Ovary (tissue), 9 donors: ENCODE data around the gene IL12RB1. TPM values are rescaled to one million over a fixed set of nuclear protein-coding genes. Genes with fewer than 3 reads are reported as not detected.

Experiments
- DNase-seq, 5 donors: peaks; one replicate each; pipeline ENCODE4 v3.0.0-alpha.2; 2019 to 2020
- H3K27ac ChIP-seq, 2 donors: fragments of 200-600 bp; one replicate each; pipeline versions ENCODE4 v1.5.1 to v1.8.0; 2019 to 2022
- H3K27me3 ChIP-seq: fragments of 200-600 bp; one replicate; pipeline ENCODE4 v1.8.0; 2022
- H3K36me3 ChIP-seq: fragments of 200-600 bp; sonication (generic); one replicate; pipeline ENCODE4 v1.5.1; 2019
- H3K4me1 ChIP-seq: one replicate; pipeline ENCODE4 v1.8.1; 2013; ENCODE audit warnings: mild to moderate bottlenecking, moderate library complexity; ENCODE audit not compliant: insufficient read depth
- H3K4me3 ChIP-seq: fragments of 200-600 bp; sonication (generic); one replicate; pipeline ENCODE4 v1.5.1; 2017
- H3K9me3 ChIP-seq, 2 donors: fragments of 200-600 bp in 1 of 2; sonication (generic) in 1 of 2; one replicate each; pipeline versions ENCODE4 v1.5.1 to v1.8.1; 2013 to 2019; ENCODE audit warnings: mild to moderate bottlenecking in 1 of 2, moderate library complexity in 1 of 2
- EP300 ChIP-seq: sonication (generic); formaldehyde crosslinking; IDR thresholded peaks from one replicate; pipeline ENCODE4 v1.6.1; 2017; ENCODE audit warnings: antibody characterized with exemption
- POLR2A ChIP-seq: fragments of 450-650 bp; IDR thresholded peaks from one replicate; pipeline ENCODE4 v1.6.1; 2017; ENCODE audit warnings: antibody characterized with exemption, mild to moderate bottlenecking, moderate library complexity
- whole genome bisulfite sequencing, 3 donors: extraction: QIAGEN DNeasy Blood & Tissue Kit in 1 of 3; methylation state at CpG; one replicate each; pipeline versions ENCODE4 v1.1.5 to v1.1.7; 2013 to 2017; 5-methylcytosine and 5-hydroxymethylcytosine counted together
- intact Hi-C, 4 donors: fragments of 100-400 bp; cut with DNase I; formaldehyde crosslinking; loops; one replicate each; pipeline versions ENCODE4 v1.11.0 to v1.15.1; 2022 to 2023
- polyA plus RNA-seq, 2 donors: library from polyadenylated mRNA; stranded (reverse); fragments of 200-250 nt in 1 of 2; fragments of 350-450 nt in 1 of 2; fragmentation: Illumina TruSeq in 1 of 2; extraction: RNeasy Lipid Tissue Mini Kit (QIAGEN cat#74804) in 1 of 2; gene quantifications; one replicate each; pipeline ENCODE4 v1.2.3, GENCODE V29; 2013 to 2014
- total RNA-seq, 7 donors: library from RNA; depleted of rRNA in 2 of 7; stranded (reverse); fragments of >200 nt in 2 of 7; fragmentation: NEBNext Ultra II Directional in 3 of 7; extraction: Animal tissue kit (Norgen Biotek cat#: 25700) in 3 of 7; gene quantifications; one replicate each; pipeline versions ENCODE4 v1.1.0 to v1.2.4, GENCODE V29; 2016 to 2023
- TF ChIP-seq, protein P1 (sequence below), 3 donors: fragments of 450-650 bp in 2 of 3; fragments of 200-600 bp in 1 of 3; IDR thresholded peaks; one replicate each; pipeline versions ENCODE4 v1.5.1 to v1.8.0; 2016 to 2022; ENCODE audit warnings: antibody characterized with exemption in 3 of 3, mild to moderate bottlenecking in 1 of 3
- donor health status: DM: no; HTN: no; CAD: no; lungs with moderate emphysema.
- donor health status: DM: no; HTN: no; CAD: no.
- donor health status: Bipolar disorder and iron deficiency.
- donor health status: DM: yes; HTN: yes; CAD: no.
- donor health status: DM: no; HTN: no; CAD: no.
- donor health status: DM: yes; HTN: yes; CAD: no.

IL12RB1 gene
- total and polyA plus RNA-seq, 9 donors = 0.22 to 0.89 (median 0.57) TPM

DNA sequence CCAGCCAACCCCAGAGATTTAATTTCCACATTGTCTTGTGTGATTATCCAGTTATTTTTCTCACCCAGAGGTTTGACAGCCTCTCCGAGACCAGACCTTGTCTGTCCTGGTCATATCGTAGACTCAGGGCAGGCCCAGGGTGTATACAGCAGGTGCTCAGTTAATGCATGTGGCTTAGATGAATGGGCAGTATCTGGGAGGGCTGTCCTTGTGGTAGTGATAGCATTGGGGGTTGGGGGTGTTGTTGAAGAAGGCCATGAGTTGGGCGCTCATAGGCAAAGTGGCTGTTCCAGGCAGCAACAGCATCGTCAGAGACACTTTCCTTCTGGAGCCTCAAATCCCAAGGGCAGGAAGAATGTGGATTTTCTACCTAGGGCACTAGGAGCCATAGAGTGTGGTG, 27.7 kb upstream of the IL12RB1 start:
- intact Hi-C loops = loop anchor here in 3 of 4 donors (5.0 to 10.0 kb wide), 5 partner anchors 38 to 220 kb away; partner anchors contain the start of gene PIK3R2 (in 1 of the 3)
- 93 to 96% (median 93%) methylated on average over 4 of the region's 4 CpGs for WGBS, 3 donors
- TF ChIP-seq EP300 (no peak), POLR2A (no peak)
- TF ChIP-seq, protein P1, sequence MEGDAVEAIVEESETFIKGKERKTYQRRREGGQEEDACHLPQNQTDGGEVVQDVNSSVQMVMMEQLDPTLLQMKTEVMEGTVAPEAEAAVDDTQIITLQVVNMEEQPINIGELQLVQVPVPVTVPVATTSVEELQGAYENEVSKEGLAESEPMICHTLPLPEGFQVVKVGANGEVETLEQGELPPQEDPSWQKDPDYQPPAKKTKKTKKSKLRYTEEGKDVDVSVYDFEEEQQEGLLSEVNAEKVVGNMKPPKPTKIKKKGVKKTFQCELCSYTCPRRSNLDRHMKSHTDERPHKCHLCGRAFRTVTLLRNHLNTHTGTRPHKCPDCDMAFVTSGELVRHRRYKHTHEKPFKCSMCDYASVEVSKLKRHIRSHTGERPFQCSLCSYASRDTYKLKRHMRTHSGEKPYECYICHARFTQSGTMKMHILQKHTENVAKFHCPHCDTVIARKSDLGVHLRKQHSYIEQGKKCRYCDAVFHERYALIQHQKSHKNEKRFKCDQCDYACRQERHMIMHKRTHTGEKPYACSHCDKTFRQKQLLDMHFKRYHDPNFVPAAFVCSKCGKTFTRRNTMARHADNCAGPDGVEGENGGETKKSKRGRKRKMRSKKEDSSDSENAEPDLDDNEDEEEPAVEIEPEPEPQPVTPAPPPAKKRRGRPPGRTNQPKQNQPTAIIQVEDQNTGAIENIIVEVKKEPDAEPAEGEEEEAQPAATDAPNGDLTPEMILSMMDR (IDR thresholded peaks at IDR 0.05) = no peak

DNA sequence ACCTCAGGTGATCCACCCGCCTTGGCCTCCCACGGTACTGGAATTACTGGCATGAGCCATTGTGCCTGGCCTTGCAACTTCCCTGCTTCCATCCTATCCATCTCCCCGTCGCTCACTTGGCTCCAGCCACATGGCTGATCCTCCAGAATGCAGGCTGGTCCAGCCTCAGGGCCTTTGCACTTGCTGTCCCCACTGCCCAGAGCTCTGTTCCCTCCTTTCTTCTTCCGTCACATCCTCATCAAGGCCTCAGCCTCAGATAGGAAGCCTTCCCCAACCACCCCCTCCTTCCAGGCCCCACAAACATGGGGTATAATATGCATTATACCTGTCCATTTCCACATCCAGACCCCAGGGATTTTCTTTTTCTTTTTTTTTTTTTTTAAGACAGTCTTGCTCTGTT, 27.1 kb upstream of the IL12RB1 start:
- intact Hi-C loops = loop anchor here in 3 of 4 donors (5.0 to 10.0 kb wide), 5 partner anchors 38 to 221 kb away; partner anchors contain the start of gene PIK3R2 (in 1 of the 3)
- TF ChIP-seq, protein P1 (IDR thresholded peaks at IDR 0.05) = no peak
- TF ChIP-seq POLR2A (no peak), EP300 (no peak)
- DNase-seq = no peak
- Histone ChIP-seq H3K9me3 (no peaks in the 10 kb centered on the region), H3K4me3 (no peak overlapping the region), H3K27ac (no peak overlapping the region), H3K27me3 (no peaks in the 10 kb centered on the region), H3K4me1 (peaks cover 14% of the 10 kb centered on the region), H3K36me3 (no peaks in the 10 kb centered on the region)
- WGBS, 3 donors = 90 to 94% (median 92%) methylated on average over 5 of the region's 5 CpGs

More for the DNA sequence above, 27.7 kb upstream of the IL12RB1 start:
- no peaks in the 10 kb centered on the region for H3K36me3 ChIP-seq
- H3K4me3 ChIP-seq = no peak overlapping the region
- no peak overlapping the region for H3K27ac ChIP-seq
- H3K9me3 ChIP-seq = no peaks in the 10 kb centered on the region
- peaks cover 16% of the 10 kb centered on the region for H3K4me1 ChIP-seq
- DNase-seq = no peak
- H3K27me3 ChIP-seq = no peaks in the 10 kb centered on the region

DNA sequence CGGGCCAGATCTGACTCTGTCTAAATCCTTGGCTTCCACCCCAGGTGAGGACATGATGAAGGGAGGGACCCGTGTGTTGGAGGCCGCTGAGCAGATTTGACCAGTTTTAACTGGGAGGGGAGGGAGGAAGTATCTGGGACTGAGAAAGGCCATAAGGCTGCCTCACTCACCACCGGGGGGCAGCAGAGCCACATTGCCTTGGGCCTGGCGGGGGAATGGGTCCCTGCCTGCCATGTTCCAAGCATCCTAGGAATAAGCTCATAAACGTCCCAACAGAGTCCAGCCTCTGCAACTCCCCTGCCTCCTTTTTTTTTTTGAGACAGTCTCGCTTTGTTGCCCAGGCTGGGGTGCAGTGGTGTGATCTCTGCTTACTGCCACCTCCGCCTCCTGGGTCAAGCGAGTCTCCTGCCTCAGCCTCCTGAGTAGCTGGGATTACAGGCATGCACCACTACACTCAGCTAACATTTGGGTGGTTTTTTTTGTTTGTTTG, 26.3 kb upstream of the IL12RB1 start:
- intact Hi-C loops = loop anchor here in 3 of 4 donors (5.0 to 10.0 kb wide), 5 partner anchors 39 to 222 kb away; partner anchors contain the start of gene PIK3R2 (in 1 of the 3)
- H3K36me3 ChIP-seq = no peaks in the 10 kb centered on the region
- H3K9me3 ChIP-seq = no peaks in the 10 kb centered on the region
- DNase-seq = peak; percentile 73 to 89 (median 85)
- H3K4me3 ChIP-seq = no peak overlapping the region
- peaks cover 7% of the 10 kb centered on the region for H3K4me1 ChIP-seq
- no peaks in the 10 kb centered on the region for H3K27me3 ChIP-seq
- 43 to 45% (median 43%) methylated on average over 9 of the region's 9 CpGs for WGBS, 3 donors
- no peak overlapping the region for H3K27ac ChIP-seq
- TF ChIP-seq, protein P1 (IDR thresholded peaks at IDR 0.05) = peak; percentile 55 to 68 (median 55)
- TF ChIP-seq EP300 = no peak

DNA sequence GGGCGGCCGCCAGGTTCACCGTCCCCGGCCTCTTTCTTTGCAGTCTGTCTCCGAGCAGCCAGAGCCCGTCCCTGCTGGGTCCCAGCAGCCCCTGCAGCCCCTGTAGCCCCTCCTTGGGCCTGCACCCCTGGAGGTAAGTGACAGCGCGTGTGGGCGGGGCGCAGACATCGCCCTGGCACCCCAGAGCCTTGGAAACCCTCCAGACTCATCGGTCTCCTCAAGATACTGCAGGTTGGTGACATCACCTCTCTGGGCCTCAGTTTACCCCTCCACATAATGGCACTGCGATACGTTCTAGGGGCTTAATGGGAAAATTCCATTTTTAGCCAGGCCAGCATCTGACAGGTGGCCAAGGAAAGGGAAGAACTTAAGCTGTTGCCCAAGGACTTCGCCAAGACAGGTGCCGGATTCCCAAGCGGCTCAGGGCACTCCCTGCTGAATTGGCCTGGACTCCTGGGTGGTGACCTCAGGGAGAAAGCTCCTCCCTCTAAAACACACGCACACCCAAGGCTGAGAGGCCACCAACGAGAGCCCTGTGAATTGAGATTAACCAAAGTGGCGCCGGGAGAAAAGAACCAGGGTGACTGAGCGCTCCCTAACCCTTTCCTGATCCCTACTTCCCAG, 24.0 kb upstream of the IL12RB1 start:
- TF ChIP-seq, protein P1 (IDR thresholded peaks at IDR 0.05) = no peak
- no peak for TF ChIP-seq POLR2A
- TF ChIP-seq EP300 = no peak
- Histone ChIP-seq H3K27ac (no peak overlapping the region), H3K4me1 (peaks cover 3% of the 10 kb centered on the region), H3K4me3 (no peak overlapping the region), H3K27me3 (no peaks in the 10 kb centered on the region), H3K36me3 (no peaks in the 10 kb centered on the region), H3K9me3 (no peaks in the 10 kb centered on the region)
- 59 to 67% (median 64%) methylated on average over 20 to 22 of the region's 22 CpGs for WGBS, 3 donors
- intact Hi-C loops = loop anchor here in 3 of 4 donors (5.0 to 10.0 kb wide), 5 partner anchors 42 to 224 kb away; partner anchors contain the start of gene PIK3R2 (in 1 of the 3)
- DNase-seq = no peak
